Activated naive CD8-positive, alpha-beta T cell (primary cell): ENCODE data around the gene SLC7A4.
A peak's percentile ranks its signal among the peaks of the same experiment; 100 is the strongest.

ENCODE experiments used
- H3K27ac Mint-ChIP-seq: one replicate; pipeline ENCODE4 v1.8.0; 2021; ENCODE audit warnings: mixed read lengths
- H3K27me3 Mint-ChIP-seq: one replicate; pipeline ENCODE4 v1.8.0; 2021; ENCODE audit warnings: mixed read lengths
- H3K36me3 Mint-ChIP-seq: one replicate; pipeline ENCODE4 v1.8.0; 2021; ENCODE audit warnings: mixed read lengths
- H3K4me1 Mint-ChIP-seq: one replicate; pipeline ENCODE4 v1.8.0; 2021; ENCODE audit warnings: low read depth, mixed read lengths
- H3K4me3 Mint-ChIP-seq: one replicate; pipeline ENCODE4 v1.8.0; 2021; ENCODE audit warnings: mild to moderate bottlenecking, mixed read lengths
- H3K9me3 Mint-ChIP-seq: one replicate; pipeline ENCODE4 v1.8.0; 2021; ENCODE audit warnings: low read depth, mixed read lengths

Gene SLC7A4

DNA sequence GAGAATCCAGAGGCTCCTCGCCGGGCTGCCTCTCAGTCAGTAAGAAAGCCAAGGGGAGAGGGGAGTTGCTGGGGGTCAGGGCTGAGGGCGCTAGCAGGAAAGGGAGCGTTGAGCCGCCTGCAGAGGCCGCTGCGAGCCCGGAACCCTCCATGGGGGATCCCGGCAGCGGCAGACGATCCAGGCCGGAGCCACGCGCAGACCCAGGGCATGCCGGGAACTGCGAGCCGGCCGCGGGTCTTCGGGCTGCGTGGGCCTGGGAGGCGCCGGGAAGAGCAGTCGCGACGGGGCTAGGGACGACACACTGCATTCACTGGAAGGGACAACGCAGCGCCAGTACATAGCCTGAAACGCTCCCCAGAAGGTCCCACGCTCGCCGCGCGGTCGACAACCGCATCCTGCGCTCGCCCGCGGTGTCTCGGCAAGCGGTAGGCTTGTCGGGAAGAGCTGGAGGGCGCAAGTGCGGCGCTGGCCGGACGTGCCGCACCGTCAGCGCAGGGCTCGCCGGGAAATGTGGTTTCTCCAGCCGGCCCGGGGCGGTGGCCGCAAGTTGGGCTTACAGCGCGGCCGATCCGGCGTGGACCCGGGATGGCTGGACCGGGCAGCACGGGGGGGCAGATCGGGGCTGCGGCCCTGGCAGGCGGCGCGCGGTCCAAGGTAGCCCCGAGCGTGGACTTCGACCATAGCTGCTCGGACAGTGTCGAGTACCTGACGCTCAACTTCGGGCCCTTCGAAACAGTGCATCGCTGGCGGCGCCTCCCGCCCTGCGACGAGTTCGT is 50.4 kb downstream of the SLC7A4 start, which contains the start of gene LZTR1:
Gene LZTR1 (plus strand): TSS at position 511 of the 776 bp plus-strand sequence. CDS start 75 bp downstream, at position 586.
- H3K4me1 Mint-ChIP-seq: peaks cover 38% of the 10 kb centered on the region
- peak within 1 kb of the TSS; percentile 95 for H3K27ac Mint-ChIP-seq
- no peaks in the 10 kb centered on the region for H3K27me3 Mint-ChIP-seq
- H3K9me3 Mint-ChIP-seq: no peaks in the 10 kb centered on the region
- peaks cover 10% of the 10 kb centered on the region for H3K36me3 Mint-ChIP-seq
- peak within 1 kb of the TSS; percentile 94 for H3K4me3 Mint-ChIP-seq

DNA sequence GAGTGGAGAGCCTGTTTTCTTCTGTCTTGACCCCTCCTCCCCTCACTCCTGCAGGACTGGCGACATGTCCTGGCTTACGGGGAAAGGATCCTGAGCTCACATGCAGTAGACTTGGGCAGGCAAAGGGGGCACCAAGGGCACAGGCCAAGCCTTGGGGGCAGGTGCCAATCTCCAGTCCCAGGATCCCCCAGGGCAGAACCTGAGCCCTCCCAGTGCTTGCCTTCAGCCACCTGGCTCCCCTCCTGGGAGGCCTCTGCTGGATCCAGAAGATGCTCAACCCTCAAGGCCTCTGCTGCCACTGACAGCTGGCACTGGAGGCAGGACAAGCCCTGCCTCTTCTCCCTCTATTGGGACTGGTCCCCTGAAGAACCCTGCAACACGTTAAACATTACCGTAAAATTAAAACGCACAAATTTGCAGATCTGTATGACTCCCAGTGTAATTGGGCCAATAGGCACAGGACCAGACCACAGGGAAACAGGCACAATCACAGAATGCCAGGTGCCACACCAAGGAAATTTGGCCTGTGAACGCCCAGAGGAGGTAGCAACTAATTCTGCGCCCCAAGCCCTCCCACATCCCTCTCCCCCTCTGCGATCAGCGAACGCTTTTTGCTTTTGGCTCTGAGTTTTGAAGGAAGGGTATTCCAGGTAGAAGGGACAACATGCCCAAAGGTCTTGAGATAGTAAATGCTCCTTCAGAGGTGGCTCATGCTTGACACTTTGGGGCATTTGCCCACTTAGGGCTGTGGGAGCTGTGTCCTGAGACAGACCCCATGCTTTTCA is 51.2 kb downstream of the SLC7A4 start:
- Mint-ChIP-seq H3K27me3 (no peaks in the 10 kb centered on the region), H3K27ac (peak overlapping the region; percentile 95), H3K9me3 (no peaks in the 10 kb centered on the region), H3K4me3 (peak overlapping the region; percentile 94), H3K36me3 (peaks cover 4% of the 10 kb centered on the region), H3K4me1 (peaks cover 38% of the 10 kb centered on the region)

DNA sequence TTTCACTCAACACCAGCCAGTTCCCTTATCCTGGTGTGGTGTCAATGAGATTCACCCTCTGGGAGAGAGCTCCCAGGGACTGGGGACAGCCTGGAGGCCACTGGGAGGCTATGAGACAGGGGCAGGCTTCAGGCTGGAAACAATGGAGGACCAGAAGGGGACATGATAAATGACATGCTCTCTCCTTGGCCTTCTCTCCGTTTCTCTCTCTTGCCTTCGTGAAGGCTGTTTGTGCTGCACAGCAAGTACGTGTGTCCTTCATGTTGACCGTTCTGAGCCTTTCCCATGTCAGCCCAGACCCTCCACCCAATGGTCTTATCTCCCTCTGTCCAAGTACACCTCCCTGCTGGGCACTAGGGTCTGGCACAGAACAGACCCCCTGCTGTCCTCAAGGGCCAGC is 51.8 kb downstream of the SLC7A4 start:
- Mint-ChIP-seq H3K36me3 (peaks cover 4% of the 10 kb centered on the region), H3K4me3 (peak overlapping the region; percentile 94), H3K4me1 (peaks cover 38% of the 10 kb centered on the region), H3K9me3 (no peaks in the 10 kb centered on the region), H3K27me3 (no peaks in the 10 kb centered on the region), H3K27ac (no peak overlapping the region)

DNA sequence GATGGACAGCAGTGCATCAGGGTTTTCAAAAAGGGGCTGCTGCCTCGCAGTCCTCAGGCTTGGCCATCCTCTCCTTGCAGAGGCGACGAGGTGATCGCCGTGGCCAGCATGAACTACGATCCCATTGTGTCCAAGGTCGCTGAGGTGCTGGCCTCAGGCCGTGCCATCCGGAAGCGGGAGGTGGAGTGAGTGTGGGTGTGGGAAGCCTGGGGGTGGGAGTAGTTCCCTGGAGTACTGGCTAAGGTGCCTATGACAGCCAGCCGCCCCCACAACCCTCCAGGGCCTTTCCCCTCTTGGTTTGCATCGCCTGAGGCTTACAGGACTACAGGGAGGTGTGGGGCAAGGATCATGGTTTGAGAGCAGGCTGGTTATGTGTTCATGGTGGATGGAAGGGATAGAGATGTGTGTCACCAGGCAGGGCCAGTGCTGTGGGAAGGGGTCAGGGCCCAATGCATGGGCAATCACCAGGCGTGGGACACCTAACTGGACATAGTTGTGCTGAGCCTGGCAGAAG is 52.4 kb downstream of the SLC7A4 start:
- Mint-ChIP-seq H3K9me3 (no peaks in the 10 kb centered on the region), H3K27ac (peak overlapping the region; percentile 54), H3K4me3 (peak overlapping the region; percentile 94), H3K27me3 (no peaks in the 10 kb centered on the region), H3K36me3 (peaks cover 4% of the 10 kb centered on the region), H3K4me1 (peaks cover 38% of the 10 kb centered on the region)

DNA sequence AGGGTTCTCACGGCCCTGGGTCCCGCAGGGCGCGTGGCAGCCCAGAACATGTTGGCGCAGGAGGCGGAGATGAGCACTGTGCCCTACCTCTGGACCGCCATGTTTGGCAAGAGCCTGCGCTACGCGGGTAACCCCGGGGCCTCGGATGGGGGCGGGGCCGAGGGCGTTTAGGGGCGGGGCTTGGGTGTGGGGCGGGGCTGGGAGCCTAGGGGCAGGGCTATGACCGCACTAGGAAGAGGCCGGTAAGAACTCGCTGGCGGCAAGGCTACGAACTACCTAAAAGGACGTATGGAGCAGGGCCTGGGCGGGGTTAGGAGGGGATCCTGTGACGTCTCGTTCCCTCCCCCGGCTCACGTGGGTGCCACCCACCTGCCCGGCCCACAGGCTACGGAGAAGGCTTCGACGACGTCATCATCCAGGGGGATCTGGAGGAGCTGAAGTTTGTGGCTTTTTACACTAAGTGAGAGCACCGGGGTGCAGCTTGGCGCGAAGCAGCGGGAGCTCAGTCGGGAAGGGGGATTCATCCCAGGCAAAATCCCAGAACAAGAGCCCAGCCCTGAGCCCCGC is 53.0 kb downstream of the SLC7A4 start:
- Mint-ChIP-seq H3K4me3 (peak overlapping the region; percentile 82), H3K27ac (peak overlapping the region; percentile 84), H3K9me3 (no peaks in the 10 kb centered on the region), H3K4me1 (peaks cover 38% of the 10 kb centered on the region), H3K27me3 (no peaks in the 10 kb centered on the region), H3K36me3 (peaks cover 4% of the 10 kb centered on the region)
